H1 (cell line): ENCODE results near the gene OR52N5. TPM values are rescaled to one million over a fixed set of nuclear protein-coding genes. Genes with fewer than 3 reads are reported as not detected.

Experiments used
- CTCF ChIA-PET: fragments of 300-600 bp; sonication (Branson Sonifier 250); formaldehyde crosslinking; loops from one replicate; lab custom pipeline; 2021; ENCODE audit not compliant: partially characterized antibody; lab: Charles Lee
- POLR2A ChIA-PET: fragments of 300-600 bp; sonication (Branson Sonifier 250); formaldehyde crosslinking; loops from one replicate; lab custom pipeline; 2021; ENCODE audit warnings: inconsistent platforms; ENCODE audit not compliant: partially characterized antibody; lab: Charles Lee
- DNase-seq, 2 experiments: peaks; one replicate each; pipeline versions ENCODE4 v3.0.0 to v3.0.0-alpha.2; 2010 to 2022; ENCODE audit warnings: low spot score in 2 of 2, low read depth in 1 of 2, mixed read lengths in 1 of 2
- FAIRE-seq: peaks from 2 replicates; lab custom pipeline; 2011; peaks lifted over from hg19 to GRCh38; lab: Jason Lieb, UNC
- H2AFZ ChIP-seq: 2 replicates; pipeline ENCODE4 v1.8.1; 2012; ENCODE audit warnings: low read length, inconsistent platforms
- H2AK5ac ChIP-seq: 2 replicates; pipeline ENCODE4 v1.6.1; 2013; ENCODE audit warnings: low read depth, low read length
- H2BK120ac ChIP-seq: replicated peaks from 2 replicates; pipeline ENCODE3; 2013; ENCODE audit warnings: low read depth, low read length, inconsistent platforms
- H2BK12ac ChIP-seq: 2 replicates; pipeline ENCODE4 v1.6.1; 2013; ENCODE audit warnings: low read depth, low read length
- H2BK15ac ChIP-seq: 2 replicates; pipeline ENCODE4 v1.6.1; 2013; ENCODE audit warnings: low read length
- H2BK20ac ChIP-seq: 2 replicates; pipeline ENCODE4 v1.6.1; 2013; ENCODE audit warnings: low read length
- H2BK5ac ChIP-seq: 2 replicates; pipeline ENCODE4 v1.6.1; 2013; ENCODE audit warnings: low read depth, low read length
- H3K14ac ChIP-seq: 2 replicates; pipeline ENCODE4 v1.6.1; 2013; ENCODE audit warnings: inconsistent platforms; ENCODE audit not compliant: insufficient read length
- H3K18ac ChIP-seq: 2 replicates; pipeline ENCODE4 v1.6.1; 2013; ENCODE audit warnings: low read length; ENCODE audit errors: extremely low read depth
- H3K23ac ChIP-seq: 2 replicates; pipeline ENCODE4 v1.6.1; 2013; ENCODE audit warnings: inconsistent platforms; ENCODE audit not compliant: insufficient read length
- H3K23me2 ChIP-seq: 2 replicates; pipeline ENCODE4 v1.6.1; 2013; ENCODE audit warnings: low read depth, low read length
- H3K27ac ChIP-seq: 2 replicates; pipeline ENCODE4 v1.6.1; 2011; ENCODE audit warnings: low read depth, low read length, inconsistent platforms
- H3K27me3 ChIP-seq, 4 experiments: replicated peaks in 1 of 4; 1 replicate in 1 of 4; 2 replicates in 3 of 4; pipeline versions ENCODE4 v1.6.1 to v1.8.1; 2011 to 2013; ENCODE audit warnings: low read length in 3 of 4, mild to moderate bottlenecking in 3 of 4, inconsistent platforms in 2 of 4, mixed read lengths in 2 of 4, moderate library complexity in 1 of 4; ENCODE audit not compliant: control insufficient read depth in 3 of 4, insufficient read depth in 3 of 4; ENCODE audit errors: extremely low read depth in 1 of 4
- H3K36me3 ChIP-seq, 4 experiments: 2 replicates each; pipeline versions ENCODE4 v1.6.1 to v1.8.1; 2011 to 2013; ENCODE audit warnings: mild to moderate bottlenecking in 4 of 4, low read length in 3 of 4, moderate library complexity in 2 of 4, control low read depth in 1 of 4, inconsistent platforms in 1 of 4; ENCODE audit not compliant: insufficient read depth in 4 of 4, control insufficient read depth in 2 of 4
- H3K4ac ChIP-seq: replicated peaks from 2 replicates; pipeline ENCODE3; 2013; ENCODE audit warnings: low read length, low read depth, mixed read lengths, inconsistent platforms; ENCODE audit not compliant: insufficient read length
- H3K4me1 ChIP-seq, 4 experiments: replicated peaks in 1 of 4; 1 replicate in 1 of 4; 2 replicates in 3 of 4; pipeline versions ENCODE4 v1.6.1 to v1.8.1; 2011 to 2013; ENCODE audit warnings: low read length in 3 of 4, inconsistent platforms in 2 of 4, mixed read lengths in 1 of 4; ENCODE audit not compliant: insufficient read depth in 4 of 4, control insufficient read depth in 3 of 4
- H3K4me2 ChIP-seq, 2 experiments: 2 replicates each; pipeline versions ENCODE4 v1.6.1 to v1.8.1; 2011 to 2013; ENCODE audit warnings: low read depth in 2 of 2, low read length in 2 of 2, control low read depth in 1 of 2, inconsistent platforms in 1 of 2, mild to moderate bottlenecking in 1 of 2; ENCODE audit not compliant: insufficient read depth in 1 of 2
- H3K4me3 ChIP-seq, 4 experiments: fragments of 200-600, 300-600 bp in 1 of 4; sonication (generic), shearing (Covaris generic), sonication (Bioruptor Twin) in 1 of 4; 2 replicates each; pipeline versions ENCODE4 v1.5.1 to v1.8.1; 2011 to 2016; ENCODE audit warnings: low read length in 4 of 4, low read depth in 3 of 4, control low read depth in 2 of 4, inconsistent platforms in 2 of 4, mild to moderate bottlenecking in 2 of 4, mixed read lengths in 1 of 4, moderate library complexity in 1 of 4; ENCODE audit not compliant: insufficient read depth in 2 of 4; ENCODE audit errors: extremely low read depth in 1 of 4
- H3K56ac ChIP-seq: replicated peaks from 2 replicates; pipeline ENCODE3; 2013; ENCODE audit warnings: low read depth, mild to moderate bottlenecking, mixed read lengths, low read length, inconsistent platforms; ENCODE audit not compliant: insufficient read length
- H3K79me1 ChIP-seq: 2 replicates; pipeline ENCODE4 v1.6.1; 2013; ENCODE audit warnings: low read depth, low read length, control low read depth
- H3K79me2 ChIP-seq, 2 experiments: 2 replicates each; pipeline versions ENCODE4 v1.6.1 to v1.8.1; 2012 to 2013; ENCODE audit warnings: low read length in 2 of 2, mild to moderate bottlenecking in 2 of 2, inconsistent platforms in 1 of 2; ENCODE audit not compliant: insufficient read depth in 2 of 2, control insufficient read depth in 1 of 2
- H3K9ac ChIP-seq, 4 experiments: replicated peaks in 1 of 4; 1 replicate in 1 of 4; 2 replicates in 3 of 4; pipeline versions ENCODE4 v1.6.1 to v1.8.1; 2011 to 2013; ENCODE audit warnings: low read depth in 3 of 4, low read length in 3 of 4, control low read depth in 2 of 4, mild to moderate bottlenecking in 2 of 4, moderate library complexity in 2 of 4, inconsistent platforms in 1 of 4; ENCODE audit errors: extremely low read depth in 1 of 4
- H3K9me3 ChIP-seq, 2 experiments: 2 replicates each; pipeline versions ENCODE4 v1.6.1 to v1.8.1; 2012 to 2013; ENCODE audit warnings: mild to moderate bottlenecking in 2 of 2, moderate library complexity in 2 of 2, control low read depth in 1 of 2, inconsistent platforms in 1 of 2, low read depth in 1 of 2, low read length in 1 of 2, mixed read lengths in 1 of 2; ENCODE audit not compliant: insufficient read depth in 2 of 2
- H4K20me1 ChIP-seq, 2 experiments: replicated peaks in 1 of 2; 2 replicates each; pipeline versions ENCODE3 to v1.8.1; 2011 to 2013; ENCODE audit warnings: inconsistent platforms in 2 of 2, low read length in 2 of 2, mild to moderate bottlenecking in 1 of 2; ENCODE audit not compliant: insufficient read depth in 2 of 2, control insufficient read depth in 1 of 2
- H4K5ac ChIP-seq: 2 replicates; pipeline ENCODE4 v1.6.1; 2013; ENCODE audit warnings: low read length, low read depth, mixed read lengths, inconsistent platforms; ENCODE audit not compliant: insufficient read length
- H4K8ac ChIP-seq: 2 replicates; pipeline ENCODE4 v1.8.0; 2013; ENCODE audit warnings: mild to moderate bottlenecking, moderate library complexity, low read length, inconsistent platforms; ENCODE audit not compliant: insufficient read depth; ENCODE audit errors: extremely low read depth
- H4K91ac ChIP-seq: replicated peaks from 2 replicates; pipeline ENCODE3; 2013; ENCODE audit warnings: low read length, mixed read lengths, inconsistent platforms; ENCODE audit not compliant: insufficient read length
- CBX5 ChIP-seq: fragments of 300-800, 300-1000 bp; sonication (generic); IDR thresholded peaks from 2 replicates; pipeline ENCODE4 v1.7.1; 2016; ENCODE audit warnings: antibody characterized with exemption, low read length, low read depth
- CREB1 ChIP-seq: IDR thresholded peaks from 2 replicates; pipeline ENCODE4 v1.6.1; 2012; ENCODE audit warnings: inconsistent platforms
- FOSL1 ChIP-seq: IDR thresholded peaks from 2 replicates; pipeline ENCODE4 v1.6.1; 2011; ENCODE audit warnings: mild to moderate bottlenecking, low read depth, low read length, moderate library complexity; ENCODE audit not compliant: insufficient read depth
- GTF2F1 ChIP-seq: IDR thresholded peaks from 2 replicates; pipeline ENCODE4 v1.6.1; 2012; ENCODE audit warnings: low read depth, low read length, improper control_type of control experiment, borderline replicate concordance
- HDAC2 ChIP-seq, 2 experiments: fragments of 300-600 bp in 1 of 2; sonication (generic) in 1 of 2; IDR thresholded peaks; 2 replicates each; pipeline ENCODE4 v1.6.1; 2011 to 2012; ENCODE audit warnings: low read depth in 2 of 2, low read length in 2 of 2, mild to moderate bottlenecking in 2 of 2, moderate library complexity in 2 of 2, borderline replicate concordance in 1 of 2, inconsistent platforms in 1 of 2
- JUN ChIP-seq: IDR thresholded peaks from 2 replicates; pipeline ENCODE4 v1.6.1; 2011; ENCODE audit warnings: low read depth, mild to moderate bottlenecking, improper control_type of control experiment, low read length
- KDM1A ChIP-seq: fragments of 200-600, 300-600 bp; sonication (generic); IDR thresholded peaks from 2 replicates; pipeline ENCODE4 v1.7.1; 2016; ENCODE audit warnings: mild to moderate bottlenecking, low read length, borderline replicate concordance
- MAFK ChIP-seq: IDR thresholded peaks from 2 replicates; pipeline ENCODE4 v1.6.1; 2012; ENCODE audit warnings: low read depth, mild to moderate bottlenecking, improper control_type of control experiment, low read length
- RFX5 ChIP-seq: IDR thresholded peaks from 2 replicates; pipeline ENCODE4 v1.6.1; 2011; ENCODE audit warnings: low read depth, low read length, improper control_type of control experiment, borderline replicate concordance
- SAP30 ChIP-seq: fragments of 300-600 bp; sonication (generic); IDR thresholded peaks from 2 replicates; pipeline ENCODE4 v1.7.1; 2012; ENCODE audit warnings: low read length, moderate library complexity, mild to moderate bottlenecking, inconsistent platforms; ENCODE audit not compliant: insufficient read depth, insufficient replicate concordance
- TEAD4 ChIP-seq: IDR thresholded peaks from 2 replicates; pipeline ENCODE4 v1.6.1; 2012; ENCODE audit warnings: low read depth, low read length, inconsistent platforms, mixed read lengths
- WGBS, 2 experiments: shearing (Covaris generic) in 1 of 2; methylation state at CpG; one replicate each; pipeline versions ENCODE4 v1.1.6 to v1.1.7; 2013 to 2015; ENCODE audit warnings: low lambda C conversion rate in 2 of 2, mixed read lengths in 2 of 2, inconsistent platforms in 1 of 2, low coverage in 1 of 2, missing lambda C conversion rate in 1 of 2; ENCODE audit not compliant: insufficient replicate concordance in 2 of 2, insufficient coverage in 1 of 2, insufficient read length in 1 of 2; ENCODE audit errors: extremely low coverage in 1 of 2, missing lambda C conversion rate in 1 of 2; 5-methylcytosine and 5-hydroxymethylcytosine counted together
- long read RNA-seq, 2 experiments: library from RNA in 1 of 2; library from capped mRNA in 1 of 2; stranded (forward); transcript quantifications; one replicate each; pipeline ENCODE4 v2.0.0, GENCODE V29; 2021; ENCODE audit warnings: inconsistent platforms in 1 of 2
- polyA minus RNA-seq, 3 experiments: library from RNA; depleted of rRNA, polyadenylated mRNA; stranded (reverse); fragments of >200 nt; gene quantifications; 1 replicate in 2 of 3; 2 replicates in 1 of 3; pipeline ENCODE4 v1.2.3, GENCODE V29; 2011
- polyA plus RNA-seq, 7 experiments: library from polyadenylated mRNA; depleted of rRNA in 3 of 7; stranded (reverse) in 5 of 7; unstranded in 2 of 7; fragments of >200 nt in 5 of 7; fragments of 200-250 nt in 2 of 7; gene quantifications; 1 replicate in 5 of 7; 2 replicates in 1 of 7; 4 replicates in 1 of 7; pipeline versions ENCODE4 v1.2.1 to v1.2.3, GENCODE V29; 2011 to 2013; ENCODE audit warnings: missing spikeins in 2 of 7, mixed read lengths in 2 of 7
- total RNA-seq: library from RNA; stranded (reverse); fragmentation: NEBNext Ultra II Directional; extraction: Animal tissue kit (Norgen Biotek cat#: 25700); gene quantifications from 2 replicates; pipeline ENCODE4 v1.2.1, GENCODE V29; 2021
- TF ChIP-seq, protein P1 (sequence below): IDR thresholded peaks from 2 replicates; pipeline ENCODE4 v1.6.1; 2012; ENCODE audit warnings: inconsistent platforms

Gene OR52N5
- total RNA-seq (not detected in 2 replicates), polyA plus RNA-seq (2011; rRNA removed) (0.06 and 0.12 TPM in 2 replicates), polyA minus RNA-seq (2011; rRNA and poly(A)+ RNA removed) (0.22 and 1.9 TPM in 2 replicates)
- polyA plus RNA-seq (2011; cell fraction: cytosol; rRNA removed), result not detected
- not detected for polyA plus RNA-seq (2011; cell fraction: nucleus; rRNA removed)
- not detected in 4 replicates for polyA plus RNA-seq (2012, experiment 1 of 2)
- not detected for polyA plus RNA-seq (2012, experiment 2 of 2)
- not detected for polyA plus RNA-seq (2013, experiment 1 of 2)
- polyA plus RNA-seq (2013, experiment 2 of 2), result not detected
- not detected for polyA minus RNA-seq (2011; cell fraction: cytosol; rRNA and poly(A)+ RNA removed)
- 1.2 TPM for polyA minus RNA-seq (2011; cell fraction: nucleus; rRNA and poly(A)+ RNA removed)
- long read RNA-seq, experiment 1, result 0 reads
- long read RNA-seq, experiment 2, result 0 reads

DNA sequence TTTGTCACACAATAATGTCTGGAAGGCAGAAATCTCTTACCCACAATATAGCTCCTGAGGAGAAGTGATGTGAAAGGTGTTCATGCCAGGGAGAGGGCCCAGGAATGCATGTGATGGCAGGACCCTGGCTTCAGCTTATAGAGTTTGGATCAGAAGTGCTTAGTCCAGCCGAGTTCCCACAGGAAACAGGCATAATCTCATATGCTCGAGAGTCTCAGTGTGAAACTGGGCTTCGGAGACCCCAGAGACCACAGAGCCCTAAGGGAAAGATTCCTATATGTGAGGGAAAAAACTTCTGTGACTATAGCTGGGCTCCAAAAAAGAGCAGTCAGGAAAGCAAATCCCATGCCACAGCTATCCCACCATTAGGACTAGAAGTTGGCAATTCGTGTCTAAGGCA lies at the start of gene OR52N5:
Gene OR52N5, minus strand, starts transcription at position 101 of the 400 bp plus-strand sequence. CDS start 4,721 bp downstream, outside the sequence.
- Histone ChIP-seq H3K4ac (no peak within 1 kb of the TSS), H4K91ac (no peak within 1 kb of the TSS), H3K4me1 (no peaks in the 10 kb centered on the region), H2BK12ac (no peak within 1 kb of the TSS), H2BK5ac (no peak within 1 kb of the TSS), H2AK5ac (no peak within 1 kb of the TSS), H4K5ac (no peak within 1 kb of the TSS), H3K9me3 (no peaks in the 10 kb centered on the region), H3K4me3 (no peak within 1 kb of the TSS), H2BK20ac (no peak within 1 kb of the TSS), H3K4me2 (no peak within 1 kb of the TSS), H3K36me3 (no peaks in the 10 kb centered on the region), H2AFZ (no peak within 1 kb of the TSS), H3K79me1 (no peaks in the 10 kb centered on the region), H3K23ac (no peak within 1 kb of the TSS), H3K14ac (no peak within 1 kb of the TSS), H2BK15ac (no peak within 1 kb of the TSS), H3K56ac (no peak within 1 kb of the TSS), H3K79me2 (no peaks in the 10 kb centered on the region), H3K9ac (no peak within 1 kb of the TSS), H3K23me2 (no peaks in the 10 kb centered on the region), H3K27ac (no peak within 1 kb of the TSS), H3K18ac (no peak within 1 kb of the TSS), H4K8ac (no peak within 1 kb of the TSS), H2BK120ac (no peak within 1 kb of the TSS), H3K27me3 (no peaks in the 10 kb centered on the region), H4K20me1 (no peaks in the 10 kb centered on the region)
- FAIRE-seq, result no peak
- no peak for DNase-seq
- ChIA-PET CTCF (interaction anchor here (0.9 to 1.3 kb wide), 2 partner anchors 24 to 184 kb away, joined by 4 to 5 read pairs; no protein-coding TSS in a partner anchor), POLR2A (no interaction called here)
- WGBS, 2 experiments, result 65% methylated on average over 4 of the region's 4 CpGs; no CpG with 5 or more reads in 1 of the 2 experiments
- TF ChIP-seq HDAC2 (IDR thresholded peaks at IDR 0.05; ENCODE audit: borderline replicate concordance in 1 of 2, low read depth in 2 of 2, low read length in 2 of 2) (no peak), TEAD4 (no peak), MAFK (no peak), CREB1 (no peak), FOSL1 (no peak), SAP30 (no peak), RFX5 (no peak), GTF2F1 (no peak), JUN (no peak), KDM1A (no peak), CBX5 (no peak)
- TF ChIP-seq, protein P1, sequence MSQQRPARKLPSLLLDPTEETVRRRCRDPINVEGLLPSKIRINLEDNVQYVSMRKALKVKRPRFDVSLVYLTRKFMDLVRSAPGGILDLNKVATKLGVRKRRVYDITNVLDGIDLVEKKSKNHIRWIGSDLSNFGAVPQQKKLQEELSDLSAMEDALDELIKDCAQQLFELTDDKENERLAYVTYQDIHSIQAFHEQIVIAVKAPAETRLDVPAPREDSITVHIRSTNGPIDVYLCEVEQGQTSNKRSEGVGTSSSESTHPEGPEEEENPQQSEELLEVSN, result no peak
